ENCODE results near the gene FAM135A. TPM values are rescaled to one million over a fixed set of nuclear protein-coding genes. Genes with fewer than 3 reads are reported as not detected.
"Not testable (repeated sequence)": the region's sequence is repeated elsewhere in the genome, so short reads cannot be mapped to it uniquely, and the experiment has no call there.

The FAM135A gene
- total and polyA plus RNA-seq, 11 donors = 6.0 to 14.9 (median 12.0) TPM

- intact Hi-C loops (cut with DNase I) = no loop called here
- H3K27me3 ChIP-seq = no peaks in the 10 kb centered on the region
- no peaks in the 10 kb centered on the region for H3K4me1 ChIP-seq
- H3K36me3 ChIP-seq = no peaks in the 10 kb centered on the region
- peaks cover 0 to 6% (median 0%) of the 10 kb centered on the region in 12 donors for H3K9me3 ChIP-seq
- no peak overlapping the region for H3K4me3 ChIP-seq
- no peak for ATAC-seq
- no peak overlapping the region for H3K27ac ChIP-seq
- no peak for DNase-seq
- WGBS, 4 donors = 78 to 94% (median 91%) methylated on average over 4 to 6 of the region's 6 CpGs
- TF ChIP-seq POLR2A (IDR thresholded peaks at IDR 0.05) = no peak
- no peak for TF ChIP-seq CTCF (IDR thresholded peaks at IDR 0.05)
Measured at GRCh38 chr6:70604254-70604653, 190.9 kb downstream of the FAM135A start.

- H3K27me3 ChIP-seq; H3K4me1 ChIP-seq; intact Hi-C loops (cut with DNase I); ATAC-seq; H3K36me3 ChIP-seq; H3K4me3 ChIP-seq; H3K9me3 ChIP-seq; DNase-seq; H3K27ac ChIP-seq: not testable (repeated sequence)
- 72 to 83% (median 75%) methylated on average over 2 of the region's 2 CpGs for WGBS, 4 donors
Measured at GRCh38 chr6:70607371-70607770, 194.1 kb downstream of the FAM135A start.

GRCh38 chr6:70609181-70609580 lies 195.9 kb downstream of the FAM135A start:
- not testable (repeated sequence) for H3K9me3 ChIP-seq
- 86 to 90% (median 89%) methylated on average over 13 of the region's 13 CpGs for WGBS, 4 donors

More at GRCh38 chr6:70609181-70609580, 195.9 kb downstream of the FAM135A start:
- H3K27me3 ChIP-seq; H3K4me1 ChIP-seq; H3K4me3 ChIP-seq; DNase-seq; H3K36me3 ChIP-seq; intact Hi-C loops (cut with DNase I); ATAC-seq; H3K27ac ChIP-seq: not testable (repeated sequence)

Other genes with a start within 250 kb of the FAM135A start
- gene COL9A1, start 110.4 kb upstream of the FAM135A start, total RNA-seq = 1 to 10 TPM in 2 of 9 donors, under 1 TPM in 5, not detected in 2; 0.09 to 1.7 (median 0.56) TPM
- gene COL9A1, start 110.4 kb upstream of the FAM135A start, polyA plus RNA-seq = under 1 TPM; 0.18 to 0.27 TPM
- 10 to 100 TPM in 8 of 9 donors, 1 to 10 TPM in 1; 8.8 to 21.3 (median 14.3) TPM for gene SDHAF4, start 153.4 kb downstream of the FAM135A start, total RNA-seq
- gene SDHAF4, start 153.4 kb downstream of the FAM135A start, polyA plus RNA-seq = 10 to 100 TPM in 1 of 2 donors, 1 to 10 TPM in 1; 7.4 to 32.5 TPM